ENCODE data around the gene KIAA0232.
"Not testable (repeated sequence)": the region's sequence is repeated elsewhere in the genome, so short reads cannot be mapped to it uniquely, and the experiment has no call there.

The KIAA0232 gene

DNA sequence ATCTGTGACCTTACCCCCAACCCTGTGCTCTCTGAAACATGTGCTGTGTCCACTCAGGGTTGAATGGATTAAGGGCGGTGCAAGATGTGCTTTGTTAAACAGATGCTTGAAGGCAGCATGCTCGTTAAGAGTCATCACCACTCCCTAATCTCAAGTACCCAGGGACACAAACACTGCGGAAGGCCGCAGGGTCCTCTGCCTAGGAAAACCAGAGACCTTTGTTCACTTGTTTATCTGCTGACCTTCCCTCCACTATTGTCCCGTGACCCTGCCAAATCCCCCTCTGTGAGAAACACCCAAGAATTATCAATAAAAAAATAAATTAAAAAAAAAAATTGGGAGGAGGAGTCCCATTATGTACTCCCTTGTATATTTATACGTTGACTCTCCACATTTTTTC, 26.2 kb upstream of the KIAA0232 start:
- not testable (repeated sequence) for DNase-seq (ENCODE audit: low spot score)

DNA sequence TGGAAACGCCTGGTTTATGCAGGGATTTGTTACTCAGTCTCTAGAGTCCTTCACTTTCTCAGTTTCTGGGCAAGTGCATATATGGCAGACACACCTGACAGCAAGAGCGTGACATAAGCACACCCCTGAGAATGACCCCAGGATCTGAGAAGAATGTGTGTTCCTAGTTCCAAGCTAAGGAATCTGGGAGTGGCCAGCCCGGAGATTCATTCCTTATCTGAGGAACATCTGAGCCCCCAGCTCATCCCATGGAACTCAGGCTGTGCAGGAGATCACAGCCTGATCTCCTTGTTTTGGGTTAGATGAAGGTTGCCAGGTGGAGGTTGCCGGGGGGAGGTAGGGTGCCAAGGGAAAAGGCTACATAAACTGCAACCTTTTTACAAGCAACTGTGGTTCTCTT, 23.8 kb upstream of the KIAA0232 start:
- DNase-seq (ENCODE audit: low spot score): no peak

DNA sequence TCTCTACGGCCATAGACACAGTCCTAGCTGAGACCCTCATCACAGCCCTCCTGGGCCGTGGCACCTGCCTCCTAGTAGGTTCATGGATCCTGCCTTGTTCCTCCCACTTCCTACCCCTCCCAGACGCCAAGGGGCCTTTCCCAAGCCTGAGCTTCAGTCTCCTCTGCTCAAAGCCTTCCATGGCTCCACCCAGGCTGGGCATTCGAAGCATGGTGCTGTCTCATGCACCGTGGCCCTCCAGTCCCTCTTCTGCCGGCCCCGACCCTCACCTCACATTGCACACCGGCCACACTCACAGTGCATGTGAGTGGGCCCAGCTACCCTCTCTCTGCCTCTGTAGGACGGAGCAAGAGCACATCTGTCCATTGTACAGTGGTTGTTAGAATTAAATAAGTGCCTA, 21.7 kb upstream of the KIAA0232 start:
- DNase-seq (ENCODE audit: low spot score): no peak

DNA sequence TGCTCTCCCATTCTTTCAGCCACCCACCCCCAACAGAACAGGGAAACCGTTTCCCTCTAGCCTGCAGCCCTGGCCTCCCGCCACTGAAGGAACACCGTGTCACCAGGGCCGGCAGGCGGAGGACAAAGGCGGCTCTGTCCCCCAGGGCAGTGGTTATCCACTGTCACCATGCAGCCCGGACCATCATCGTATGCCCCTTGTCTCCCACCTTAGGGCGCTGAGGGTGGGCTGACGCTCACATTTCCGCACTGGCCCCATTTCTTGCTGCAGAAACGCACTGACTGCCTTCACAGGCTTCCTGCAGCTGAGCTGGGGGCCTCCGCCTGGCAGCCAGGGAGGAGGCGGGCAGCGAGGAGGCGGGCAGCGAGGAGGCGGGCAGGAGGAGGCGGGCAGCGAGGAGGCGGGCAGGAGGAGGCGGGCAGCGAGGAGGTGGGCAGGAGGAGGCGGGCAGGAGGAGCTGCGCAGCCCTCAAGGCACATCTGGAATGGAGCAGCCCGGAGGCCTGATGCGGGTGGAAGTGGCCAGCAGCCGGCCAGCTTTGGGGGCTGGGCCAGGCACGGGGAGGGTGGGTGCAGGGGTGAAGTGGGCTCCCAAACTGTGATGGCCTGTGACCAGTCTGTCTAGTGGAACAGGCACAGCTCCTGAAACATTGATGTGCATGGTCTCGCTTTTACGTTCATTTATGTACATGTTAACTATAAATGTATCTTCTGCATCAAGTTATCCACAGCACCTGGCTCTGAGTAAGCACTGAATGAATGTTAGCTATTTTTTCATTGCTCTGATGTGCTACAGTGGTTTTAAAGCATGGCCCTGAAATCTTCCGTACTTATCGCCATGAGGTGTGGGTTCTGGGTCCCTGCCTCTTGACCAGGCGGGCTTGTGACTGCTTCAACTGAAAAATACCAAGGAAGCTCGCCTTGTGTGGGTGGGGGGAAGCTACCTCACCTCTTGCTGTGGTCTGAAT, 20.6 kb upstream of the KIAA0232 start:
- DNase-seq (ENCODE audit: low spot score): no peak

DNA sequence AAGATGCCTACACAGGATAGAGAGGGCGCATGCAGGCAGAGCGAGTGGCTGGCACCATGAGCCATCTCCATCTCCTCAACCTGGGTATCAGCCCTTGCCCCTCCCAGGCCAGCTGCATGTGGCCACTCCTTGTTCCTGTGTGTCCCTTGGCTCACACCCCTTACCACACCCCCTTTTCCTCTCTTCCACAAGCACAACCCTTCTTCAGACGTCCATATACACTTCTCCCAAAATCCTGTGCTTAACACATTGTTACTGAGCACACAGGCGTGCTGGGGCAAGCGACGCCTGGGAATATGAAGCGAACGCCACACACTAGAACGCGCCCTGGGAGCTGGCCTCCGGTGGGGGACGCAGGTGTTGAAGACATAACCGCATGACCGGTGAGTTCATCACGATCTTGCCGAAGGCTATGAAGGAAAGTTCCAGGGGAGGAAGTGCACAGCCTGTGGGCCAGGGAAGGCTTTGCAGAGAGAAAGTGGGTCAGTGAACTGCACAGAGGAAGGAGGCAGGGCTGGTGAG, 19.1 kb upstream of the KIAA0232 start:
- DNase-seq (ENCODE audit: low spot score): no peak

DNA sequence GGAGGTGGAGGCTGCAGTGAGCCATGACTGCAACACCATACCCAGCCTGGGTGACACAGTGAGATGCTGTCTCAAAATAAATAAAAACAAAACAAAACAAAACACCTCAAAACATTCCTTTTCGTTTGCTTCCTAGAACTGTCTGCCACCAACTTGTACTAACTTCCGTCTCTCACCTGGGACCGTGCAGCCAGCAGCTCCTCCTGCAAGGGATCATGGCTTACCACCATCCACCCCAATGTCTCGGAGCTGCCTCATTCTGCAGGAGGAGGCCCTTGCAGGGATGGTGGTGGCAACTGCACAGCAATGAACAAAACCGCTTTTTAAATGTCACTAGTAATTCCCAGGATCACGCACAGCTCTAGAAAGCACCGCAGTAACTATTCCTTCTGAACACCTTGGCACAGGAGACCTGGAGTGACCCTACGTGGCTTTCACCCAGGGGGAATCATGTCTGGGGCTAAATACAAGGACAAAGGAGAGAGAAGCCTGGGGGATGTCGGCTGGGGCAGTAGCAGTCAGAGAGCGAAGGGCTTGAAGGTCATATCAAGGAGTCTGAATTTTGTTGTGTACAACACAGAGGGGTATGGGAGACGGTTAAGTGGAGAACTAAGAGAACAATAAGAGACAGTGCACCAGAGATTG, 17.4 kb upstream of the KIAA0232 start:
- no peak for DNase-seq (ENCODE audit: low spot score)

DNA sequence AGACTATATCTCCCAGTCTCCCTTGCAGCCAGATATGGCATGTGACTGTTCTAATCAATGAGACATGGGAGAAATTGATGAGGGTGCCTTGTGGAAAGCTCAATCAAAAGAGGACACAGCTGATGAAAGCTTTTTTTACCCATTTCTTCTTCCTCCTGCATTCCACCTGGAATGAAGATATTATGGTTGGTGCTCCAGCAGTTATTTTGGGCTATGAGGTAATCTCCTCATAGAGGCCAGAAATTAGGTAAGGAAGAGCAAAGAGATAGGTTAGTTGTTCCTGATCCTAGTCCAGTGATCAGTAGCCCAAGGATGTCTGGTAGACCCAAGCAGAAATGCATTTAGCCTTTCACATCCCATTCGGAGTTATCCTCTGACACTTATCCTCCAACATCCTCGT, 16.8 kb upstream of the KIAA0232 start:
- no peak for DNase-seq (ENCODE audit: low spot score)

DNA sequence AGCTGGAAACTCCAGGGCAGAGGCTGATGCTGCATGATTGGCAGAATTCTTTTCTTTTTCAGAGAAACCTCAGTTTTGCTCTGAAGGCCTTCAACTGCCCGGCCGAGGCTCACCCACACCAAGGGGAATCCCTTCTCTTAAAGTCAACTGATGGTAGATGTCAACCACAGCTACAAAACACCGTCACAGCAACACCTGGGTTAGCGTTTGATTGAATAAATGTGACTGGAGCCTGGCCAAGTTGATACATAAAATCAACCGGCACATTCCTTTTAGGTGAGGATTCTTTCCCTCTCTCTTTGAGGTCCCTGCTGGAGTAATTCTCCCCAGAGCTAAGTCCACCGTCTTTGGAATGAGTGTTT, 15.2 kb upstream of the KIAA0232 start:
- no peak for DNase-seq (ENCODE audit: low spot score)

DNA sequence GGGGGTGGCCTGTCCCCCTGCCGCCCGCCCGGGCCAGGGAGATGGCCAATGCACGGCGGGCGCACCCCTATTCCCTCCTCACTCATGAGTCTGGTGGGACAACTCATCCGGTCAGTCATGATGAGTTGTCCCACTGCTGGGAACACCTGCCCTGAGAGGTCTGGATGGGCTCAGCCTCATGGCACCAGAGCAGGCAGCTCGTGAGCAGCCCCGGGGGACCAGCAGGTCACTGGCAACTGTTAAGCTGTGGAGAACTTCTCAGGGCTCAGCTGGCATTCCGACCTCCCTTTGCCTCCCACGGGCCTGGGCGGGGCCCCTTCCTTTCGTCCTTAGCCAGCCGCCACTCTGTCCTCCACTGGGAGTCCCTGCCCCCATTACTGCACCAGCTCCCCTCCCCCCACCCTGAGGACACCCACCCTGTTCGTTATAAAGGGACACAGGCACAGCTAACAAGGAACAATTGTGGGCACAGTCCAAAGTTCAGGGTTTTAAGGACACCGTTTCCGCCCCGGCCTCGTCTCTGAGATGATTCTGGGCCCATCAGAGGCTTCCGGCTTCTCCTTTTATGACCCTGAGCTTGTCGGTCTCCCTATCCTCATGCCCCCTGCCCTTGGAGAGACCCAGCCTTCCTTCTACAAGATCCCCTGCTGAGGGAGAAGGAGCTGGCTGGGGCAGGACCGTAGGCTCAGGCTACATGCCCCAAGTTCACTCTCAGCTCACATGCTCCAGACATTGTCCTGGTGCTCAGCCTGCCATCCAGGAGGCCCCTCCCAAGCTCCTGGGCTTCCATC, 14.6 kb upstream of the KIAA0232 start:
- DNase-seq (ENCODE audit: low spot score): no peak

DNA sequence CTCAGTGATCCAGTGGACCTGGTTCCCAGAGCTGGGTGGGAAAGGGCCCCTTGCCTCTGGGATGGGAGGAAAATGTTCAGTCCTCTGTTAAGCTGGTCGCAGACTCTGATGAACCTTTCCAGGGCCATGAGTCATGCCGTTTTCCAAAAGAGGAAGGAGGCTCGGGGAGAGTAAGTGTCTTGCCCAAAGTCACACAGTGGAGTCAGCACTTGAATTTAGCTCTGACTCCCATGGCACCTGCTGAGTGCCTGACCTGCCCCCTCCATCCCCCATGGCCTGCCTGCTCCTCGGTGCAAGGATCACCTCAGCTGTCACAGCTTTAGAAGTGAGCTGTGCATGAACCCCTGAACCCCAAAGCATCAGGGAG, 14.0 kb upstream of the KIAA0232 start:
- no peak for DNase-seq (ENCODE audit: low spot score)

DNA sequence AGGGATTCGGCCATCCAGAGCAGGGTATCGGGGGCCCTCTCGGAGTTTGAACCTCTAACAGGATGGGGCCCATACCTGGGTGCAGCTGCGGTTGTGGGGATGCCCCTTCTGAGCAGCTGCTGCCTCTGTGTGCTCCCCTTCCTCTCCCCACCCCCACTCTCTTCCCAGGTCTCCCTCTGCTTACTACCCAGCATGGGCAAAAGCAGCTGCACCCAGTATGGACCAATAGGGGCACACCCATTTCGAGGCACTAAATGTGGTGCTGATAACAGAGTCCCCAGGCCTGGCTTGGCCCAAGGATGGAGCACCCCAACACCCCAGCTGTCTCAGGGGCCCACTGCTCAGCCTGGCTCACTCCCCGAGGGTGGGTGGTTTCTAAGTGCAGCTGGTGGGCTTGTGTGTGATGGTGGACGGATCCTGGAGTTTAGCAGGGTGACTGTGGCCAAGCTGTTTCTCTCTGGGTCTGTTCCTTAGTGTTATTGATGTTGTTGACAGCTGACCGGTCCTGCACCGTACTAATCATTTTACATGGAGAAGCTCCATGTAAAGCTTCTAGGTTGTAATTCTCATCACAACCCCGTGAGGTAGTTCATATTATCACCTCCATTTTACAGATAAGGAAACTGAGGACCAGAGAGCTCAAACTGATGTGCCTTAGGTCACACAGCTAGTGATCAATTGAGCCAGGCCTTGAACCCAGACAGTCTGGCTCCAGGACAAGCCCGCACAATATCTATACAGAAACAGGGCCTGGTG, 13.1 kb upstream of the KIAA0232 start:
- DNase-seq (ENCODE audit: low spot score): no peak

DNA sequence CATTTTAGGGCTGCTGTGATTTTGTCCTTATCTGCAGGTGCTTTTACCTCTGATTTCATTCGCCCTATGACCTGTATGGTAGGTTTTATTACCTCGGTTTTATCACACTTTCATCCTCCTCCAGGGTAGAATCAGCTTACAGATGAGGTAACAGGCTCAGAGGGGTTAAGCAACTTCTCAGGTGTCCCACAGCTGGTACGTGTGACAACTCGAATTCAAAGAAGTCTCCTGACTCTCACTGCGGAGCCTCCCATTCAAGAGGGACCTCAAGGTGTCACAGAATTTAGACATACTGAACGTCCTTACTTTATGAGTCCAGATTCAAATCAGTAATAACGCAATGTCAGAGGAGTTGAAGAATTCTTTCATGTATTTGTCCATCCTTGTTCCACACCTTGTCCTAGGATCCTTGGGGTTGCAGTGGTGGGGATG, 12.5 kb upstream of the KIAA0232 start:
- no peak for DNase-seq (ENCODE audit: low spot score)

DNA sequence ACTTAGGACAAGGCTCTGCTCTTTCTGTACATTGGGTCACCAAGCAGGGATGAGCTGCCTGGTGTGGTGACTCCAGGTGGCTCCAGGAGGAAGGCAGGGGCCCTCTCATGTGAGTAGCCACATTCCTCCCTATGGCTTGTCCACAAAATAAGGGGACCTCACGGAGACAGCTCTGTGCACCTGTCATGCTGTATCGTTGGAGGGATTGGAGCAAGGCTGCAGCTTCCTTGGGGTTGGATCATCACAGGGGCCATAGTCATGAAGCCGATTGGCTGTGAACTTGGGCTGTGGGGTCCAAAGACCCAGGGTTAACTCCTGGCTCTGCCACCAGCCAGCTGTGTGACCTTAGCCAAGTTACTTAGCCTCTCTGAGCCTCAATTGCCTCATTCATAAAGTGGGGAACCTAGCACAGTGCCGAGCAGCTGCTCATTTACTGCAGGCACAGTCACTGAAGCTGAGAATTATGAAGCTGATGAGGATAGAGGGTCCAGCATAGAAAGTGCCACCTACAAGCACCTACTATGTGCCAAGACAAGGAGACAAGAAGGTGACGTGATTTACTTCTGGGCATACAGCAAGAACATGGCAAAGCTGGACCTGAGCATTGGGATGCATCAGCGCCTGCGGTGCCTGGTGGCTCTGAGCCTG, 11.8 kb upstream of the KIAA0232 start:
- no peak for DNase-seq (ENCODE audit: low spot score)

DNA sequence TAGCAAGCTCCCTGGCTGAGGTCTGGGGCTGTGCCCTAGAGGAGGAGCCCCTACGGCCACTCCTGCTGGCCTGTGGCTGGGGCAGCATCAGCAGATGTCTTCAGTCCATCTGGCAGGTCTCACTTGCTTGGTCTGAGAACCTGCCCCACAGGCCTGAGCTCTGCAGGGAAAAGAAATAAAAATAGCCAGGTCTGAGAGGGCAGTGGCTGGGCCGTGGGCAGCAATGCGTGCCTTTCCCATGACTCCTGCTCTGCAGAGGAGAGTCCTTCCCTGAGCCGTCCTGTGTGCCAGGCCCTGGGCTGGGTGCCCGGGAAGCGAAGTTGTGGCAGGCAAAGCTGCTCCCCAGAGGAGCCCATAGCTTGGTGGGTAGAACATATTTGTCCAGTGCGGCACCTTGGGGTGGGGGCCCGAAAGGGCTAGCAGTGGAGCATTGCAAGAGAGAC, 11.3 kb upstream of the KIAA0232 start:
- DNase-seq (ENCODE audit: low spot score): no peak

DNA sequence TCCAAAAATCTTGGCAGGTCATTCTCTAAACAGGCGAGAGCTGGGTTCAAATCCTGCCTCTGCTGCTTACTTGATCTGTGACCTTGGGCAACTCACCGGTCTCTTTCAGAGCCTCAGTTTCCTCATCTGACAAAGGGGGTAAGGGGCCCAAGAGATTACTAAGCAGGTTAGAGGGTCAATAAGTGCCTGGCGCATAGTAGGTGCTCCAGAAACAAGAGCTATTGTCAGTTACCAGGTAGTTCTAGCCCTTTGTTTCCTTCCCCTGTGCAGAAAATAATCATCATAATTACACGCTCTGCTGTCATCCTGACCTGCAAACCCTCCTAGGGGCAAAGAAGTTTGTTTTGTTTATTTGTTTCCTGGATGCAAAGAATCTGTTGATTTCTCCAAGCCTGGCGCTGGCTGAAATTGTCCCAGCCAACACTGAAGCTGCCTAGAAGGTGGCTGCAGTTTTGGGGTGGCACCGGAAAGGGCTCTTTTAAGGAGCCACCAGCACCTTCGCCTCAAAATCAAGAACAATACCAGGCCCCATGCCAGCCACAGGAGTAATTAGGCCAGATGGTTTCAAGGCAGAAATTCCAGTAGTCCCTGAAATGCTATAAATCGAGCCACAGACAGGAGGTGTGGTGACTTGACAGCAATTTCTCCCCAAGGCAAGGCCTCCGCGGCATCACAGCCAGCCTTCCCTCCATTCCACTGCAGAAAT, 10.2 kb upstream of the KIAA0232 start:
- DNase-seq (ENCODE audit: low spot score): no peak

DNA sequence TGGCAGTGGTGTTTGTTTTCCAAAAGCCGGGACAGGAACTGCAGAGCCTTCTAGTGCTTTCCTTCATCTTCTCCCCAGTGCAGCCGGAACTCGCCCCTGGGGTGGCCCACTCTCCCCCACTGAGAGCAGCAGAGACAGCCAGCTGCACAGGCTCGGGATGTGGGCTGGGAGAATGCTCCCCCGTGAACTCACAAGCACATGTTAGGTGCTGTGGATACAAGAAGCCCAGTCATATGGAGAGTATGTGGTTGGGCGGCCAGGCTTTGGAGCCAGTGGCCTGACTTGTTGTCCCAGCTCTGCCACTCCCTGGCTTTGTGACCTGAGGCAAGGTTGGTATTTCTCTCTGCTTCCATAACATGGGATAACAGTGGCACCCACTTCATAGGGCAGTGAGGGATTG, 9.4 kb upstream of the KIAA0232 start:
- no peak for DNase-seq (ENCODE audit: low spot score)

DNA sequence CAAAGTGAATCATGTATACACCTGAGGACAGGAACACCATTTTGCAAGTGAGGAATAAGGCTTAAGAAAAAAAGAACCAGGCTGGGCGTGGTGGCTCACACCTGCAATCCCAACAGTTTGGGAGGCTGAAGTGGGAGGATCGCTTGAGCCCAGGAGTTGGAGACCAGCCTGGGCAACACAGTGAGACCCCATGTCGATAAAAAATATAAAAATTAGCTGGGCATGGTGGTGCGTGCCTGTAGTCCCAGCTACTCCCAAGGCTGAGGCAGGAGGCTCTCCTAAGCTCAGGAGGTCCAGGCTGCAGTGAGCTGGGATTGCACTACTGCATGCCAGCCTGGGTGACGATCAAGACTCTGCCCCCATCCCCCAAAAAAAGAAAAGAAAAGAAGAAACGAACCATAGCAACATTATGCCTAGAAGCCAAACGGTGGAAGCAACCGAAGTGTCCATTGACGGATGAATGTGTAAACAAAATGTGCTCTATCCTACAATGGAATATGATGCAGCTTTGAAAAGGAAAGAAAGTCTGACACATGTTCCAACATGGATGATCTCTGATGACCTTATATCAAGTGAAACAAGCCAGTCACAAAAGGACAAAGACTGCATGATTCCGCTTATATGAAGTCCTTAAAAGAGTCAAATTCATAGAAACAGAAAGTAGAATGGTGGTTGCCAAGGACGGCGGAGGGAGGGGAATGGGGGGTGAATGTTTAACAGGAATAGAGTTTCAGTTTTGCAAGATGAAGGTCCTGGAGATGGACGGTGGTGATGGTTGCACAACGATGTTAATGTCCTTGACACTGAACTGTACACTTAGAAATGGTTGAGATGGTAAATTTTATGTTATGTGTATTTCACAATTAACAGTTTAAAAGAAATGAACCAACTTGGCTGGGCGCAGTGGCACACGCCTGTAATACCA, 8.6 kb upstream of the KIAA0232 start:
- DNase-seq (ENCODE audit: low spot score): no peak

DNA sequence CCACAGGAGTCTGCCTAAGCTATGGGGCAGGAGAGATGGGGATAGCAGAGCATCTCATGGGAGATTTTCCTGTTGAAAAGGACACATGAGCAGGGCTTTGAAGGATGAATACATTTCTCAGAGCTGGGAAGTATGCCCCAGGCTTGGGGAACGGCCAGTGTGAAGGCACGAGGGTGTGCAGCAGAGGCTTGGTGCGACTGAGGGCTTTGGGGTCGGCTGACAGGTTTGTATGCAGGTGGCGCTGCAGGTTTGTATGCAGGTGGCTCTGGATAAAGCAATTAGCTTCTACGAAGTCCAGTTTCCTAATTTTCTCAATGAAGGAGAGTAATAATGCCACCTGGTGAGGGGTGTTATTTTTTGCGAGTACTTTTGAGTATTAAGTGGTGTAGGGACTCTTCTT, 6.8 kb upstream of the KIAA0232 start:
- no peak for DNase-seq (ENCODE audit: low spot score)

DNA sequence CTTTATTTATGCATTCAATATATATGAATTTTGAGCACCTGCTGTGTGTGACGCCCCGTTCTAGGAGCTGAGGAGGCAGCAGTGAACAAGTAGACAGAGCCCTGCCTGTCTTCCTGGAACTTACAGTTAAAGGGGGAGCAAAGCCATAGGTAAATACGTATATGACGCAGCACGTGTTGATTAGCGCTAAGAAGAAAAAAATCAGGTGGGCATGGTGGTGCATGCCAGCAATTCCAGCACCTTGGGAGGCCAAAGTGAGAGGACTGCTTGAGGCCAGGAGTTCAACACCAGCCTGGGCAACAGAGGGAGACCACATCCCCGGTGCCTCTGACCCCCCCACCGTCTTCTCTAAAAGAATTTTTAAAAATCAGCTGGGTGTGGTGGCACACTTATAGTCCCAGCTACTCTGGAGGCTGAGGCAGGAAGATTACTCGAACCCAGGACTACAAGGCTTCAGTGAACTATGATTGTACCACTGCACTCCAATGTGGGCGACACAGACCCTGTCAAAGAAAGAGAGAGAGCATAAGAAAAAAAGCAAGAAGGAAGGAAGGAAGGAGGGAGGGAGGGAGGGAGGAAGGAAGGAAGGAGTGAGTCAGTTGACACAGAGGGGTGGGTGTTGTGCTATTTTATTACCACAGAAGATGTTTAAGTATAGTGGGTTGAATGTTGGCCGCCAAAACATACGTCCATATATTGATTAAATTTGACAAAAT, 5.4 kb upstream of the KIAA0232 start:
- no peak for DNase-seq (ENCODE audit: low spot score)
